Peyer's patch (tissue), 4 donors: ENCODE data around the gene AKAP12.

Experiments used
- CTCF ChIP-seq, 6 experiments: fragments of 450-650 bp in 4 of 6; fragments of 200-600 bp in 2 of 6; sonication (generic) in 1 of 6; IDR thresholded peaks; one replicate each; pipeline ENCODE4 v1.5.1; 2017 to 2019; ENCODE audit warnings: antibody characterized with exemption in 6 of 6, mild to moderate bottlenecking in 3 of 6, moderate library complexity in 1 of 6
- POLR2A ChIP-seq, 2 donors: fragments of 450-650 bp; IDR thresholded peaks; one replicate each; pipeline ENCODE4 v1.5.1; 2017; ENCODE audit warnings: antibody characterized with exemption in 2 of 2, mild to moderate bottlenecking in 2 of 2, moderate library complexity in 2 of 2

GRCh38 chr6:151284548-151285017 lies 44.8 kb downstream of the AKAP12 start:
- no peak for TF ChIP-seq CTCF (IDR thresholded peaks at IDR 0.05)
- no peak for TF ChIP-seq POLR2A (IDR thresholded peaks at IDR 0.05)
